Endothelial cell of umbilical vein (primary cell): Measurements from ENCODE around the gene APOL5. TPM values are rescaled to one million over a fixed set of nuclear protein-coding genes. Genes with fewer than 3 reads are reported as not detected.
"Not testable (repeated sequence)": the region's sequence is repeated elsewhere in the genome, so short reads cannot be mapped to it uniquely, and the experiment has no call there.

Experiments
- BruUV-seq: library from RNA; stranded (reverse); fragments of 400-500 nt; replicated peaks from 2 replicates; lab custom pipeline; 2021; lab: Mats Ljungman, UMichigan
- CTCF ChIA-PET: fragments of 300-600, 350-600 bp; sonication (Branson Sonifier 250); formaldehyde crosslinking; loops from one replicate; lab custom pipeline; 2021; ENCODE audit warnings: antibody characterized with exemption, inconsistent platforms; lab: Charles Lee
- POLR2A ChIA-PET: fragments of 300-600, 350-600 bp; sonication (Branson Sonifier 250); formaldehyde crosslinking; loops from one replicate; lab custom pipeline; 2021; ENCODE audit warnings: antibody characterized with exemption, inconsistent platforms; lab: Charles Lee
- DNase-seq: peaks from one replicate; pipeline ENCODE4 v3.0.0-alpha.2; 2011; ENCODE audit warnings: low read depth, low spot score
- FAIRE-seq: peaks from 2 replicates; lab custom pipeline; 2011; peaks lifted over from hg19 to GRCh38; lab: Jason Lieb, UNC
- H2AFZ ChIP-seq: 2 replicates; pipeline ENCODE4 v1.6.0; 2012; ENCODE audit warnings: low read depth, low read length, control low read depth, inconsistent platforms
- H3K27ac ChIP-seq: 2 replicates; pipeline ENCODE4 v1.5.1; 2011; ENCODE audit warnings: low read depth, mild to moderate bottlenecking, control low read depth, low read length, moderate library complexity; ENCODE audit not compliant: insufficient read depth
- H3K27me3 ChIP-seq, 2 experiments: 2 replicates each; pipeline versions ENCODE4 v1.6.0 to v1.6.1; 2011; ENCODE audit warnings: low read length in 2 of 2, mixed read lengths in 1 of 2; ENCODE audit not compliant: control insufficient read depth in 2 of 2, insufficient read depth in 2 of 2
- H3K36me3 ChIP-seq, 2 experiments: 2 replicates in 1 of 2; 3 replicates in 1 of 2; pipeline ENCODE4 v1.5.1; 2011; ENCODE audit warnings: low read length in 2 of 2, mild to moderate bottlenecking in 1 of 2, moderate library complexity in 1 of 2; ENCODE audit not compliant: control insufficient read depth in 2 of 2, insufficient read depth in 2 of 2; ENCODE audit errors: extremely low read depth in 1 of 2
- H3K4me1 ChIP-seq: 3 replicates; pipeline ENCODE4 v1.5.1; 2011; ENCODE audit warnings: mild to moderate bottlenecking, low read length; ENCODE audit not compliant: control insufficient read depth, insufficient read depth; ENCODE audit errors: extremely low read depth
- H3K4me2 ChIP-seq: 2 replicates; pipeline ENCODE4 v1.6.1; 2011; ENCODE audit warnings: low read length, control low read depth, mixed read lengths; ENCODE audit not compliant: insufficient read depth
- H3K4me3 ChIP-seq, 3 experiments: fragments of 200-600 bp in 1 of 3; sonication (generic), shearing (Covaris generic) in 1 of 3; replicated peaks in 1 of 3; 2 replicates each; pipeline ENCODE4 v1.5.1; 2011 to 2016; ENCODE audit warnings: control low read depth in 3 of 3, low read length in 3 of 3, mild to moderate bottlenecking in 2 of 3, inconsistent platforms in 1 of 3, low read depth in 1 of 3, moderate library complexity in 1 of 3; ENCODE audit not compliant: insufficient read depth in 1 of 3
- H3K79me2 ChIP-seq: 2 replicates; pipeline ENCODE4 v1.6.0; 2012; ENCODE audit warnings: low read length, inconsistent platforms; ENCODE audit not compliant: control insufficient read depth, insufficient read depth
- H3K9ac ChIP-seq: replicated peaks from 2 replicates; pipeline ENCODE3; 2011; ENCODE audit warnings: low read length, control low read depth; ENCODE audit not compliant: insufficient read depth; ENCODE audit errors: extremely low read depth
- H3K9me1 ChIP-seq: replicated peaks from 3 replicates; pipeline ENCODE4 v1.6.0; 2011; ENCODE audit warnings: mild to moderate bottlenecking, low read length; ENCODE audit not compliant: control insufficient read depth, insufficient read depth; ENCODE audit errors: extremely low read depth
- H3K9me3 ChIP-seq: replicated peaks from 2 replicates; pipeline ENCODE4 v1.5.1; 2012; ENCODE audit warnings: low read length, inconsistent platforms; ENCODE audit not compliant: control insufficient read depth, insufficient read depth
- H4K20me1 ChIP-seq: replicated peaks from 2 replicates; pipeline ENCODE3; 2011; ENCODE audit warnings: mild to moderate bottlenecking, low read length; ENCODE audit not compliant: control insufficient read depth, insufficient read depth; ENCODE audit errors: extremely low read depth
- CTCF ChIP-seq, 2 donors: IDR thresholded peaks; 1 replicate in 1 of 2; 2 replicates in 1 of 2; pipeline ENCODE4 v1.5.1; 2011; ENCODE audit warnings: low read length in 2 of 2, mild to moderate bottlenecking in 2 of 2, moderate library complexity in 2 of 2, control low read depth in 1 of 2, inconsistent platforms in 1 of 2, low read depth in 1 of 2; ENCODE audit not compliant: insufficient read depth in 1 of 2; ENCODE audit errors: extremely low read depth in 1 of 2
- EZH2 ChIP-seq: IDR thresholded peaks from 2 replicates; pipeline ENCODE4 v1.6.1; 2012; ENCODE audit warnings: borderline replicate concordance, low read depth, mild to moderate bottlenecking, moderate library complexity, low read length, inconsistent platforms; ENCODE audit not compliant: severe bottlenecking
- FOS ChIP-seq: IDR thresholded peaks from 2 replicates; pipeline ENCODE4 v1.6.1; 2011; ENCODE audit warnings: mild to moderate bottlenecking, low read length, moderate library complexity, borderline replicate concordance; ENCODE audit not compliant: insufficient read depth
- GATA2 ChIP-seq: IDR thresholded peaks from 2 replicates; pipeline ENCODE4 v1.7.0; 2011; ENCODE audit warnings: low read depth, mild to moderate bottlenecking, moderate library complexity, mixed read lengths, low read length; ENCODE audit not compliant: insufficient read length, insufficient read depth
- JUN ChIP-seq: IDR thresholded peaks from 2 replicates; pipeline ENCODE4 v1.6.1; 2011; ENCODE audit warnings: borderline replicate concordance, low read depth; ENCODE audit not compliant: insufficient read length, insufficient read depth
- MAX ChIP-seq: IDR thresholded peaks from 2 replicates; pipeline ENCODE4 v1.6.1; 2011; ENCODE audit not compliant: insufficient read depth, insufficient read length
- MYC ChIP-seq: IDR thresholded peaks from one replicate; pipeline ENCODE4 v1.6.1; 2011; ENCODE audit warnings: mild to moderate bottlenecking, low read depth, low read length
- POLR2A ChIP-seq: IDR thresholded peaks from 2 replicates; pipeline ENCODE4 v1.6.1; 2012; ENCODE audit warnings: low read depth, mild to moderate bottlenecking, control low read depth, low read length
- POLR2AphosphoS5 ChIP-seq: IDR thresholded peaks from 2 replicates; pipeline ENCODE4 v1.6.1; 2012; ENCODE audit warnings: low read depth, mild to moderate bottlenecking, control low read depth, low read length, moderate library complexity; ENCODE audit not compliant: insufficient read depth
- dilution Hi-C: fragments of 300-500 bp; cut with MboI; formaldehyde crosslinking; loops from one replicate; pipeline ENCODE4 v1.15.0; 2019; ENCODE audit warnings: low sequenced_read_pairs; ENCODE audit not compliant: extremely low pct_ligation_motif_present
- intact Hi-C: fragments of 100-400 bp; cut with micrococcal nuclease; formaldehyde crosslinking; loops from one replicate; pipeline ENCODE4 v1.10.0; 2022
- polyA plus RNA-seq, 4 experiments: library from polyadenylated mRNA; depleted of rRNA in 3 of 4; stranded (reverse) in 3 of 4; unstranded in 1 of 4; fragments of >200 nt; gene quantifications; 2 replicates each; pipeline versions ENCODE4 v1.2.1 to v1.2.3, GENCODE V29; 2011 to 2012; ENCODE audit warnings: missing spikeins in 1 of 4
- total RNA-seq: library from RNA; stranded (reverse); gene quantifications from 2 replicates; pipeline ENCODE4 v1.2.3, GENCODE V29; 2021

APOL5 gene
- total and polyA plus RNA-seq, 2 donors (not counting 3 experiments of a cell fraction or from before 2014, with no cell fraction given) = not detected

- DNase-seq, H3K27me3 ChIP-seq, H3K4me2 ChIP-seq, CTCF ChIA-PET, H3K27ac ChIP-seq, H3K9me1 ChIP-seq, H3K9me3 ChIP-seq, H4K20me1 ChIP-seq, H2AFZ ChIP-seq, FAIRE-seq, H3K79me2 ChIP-seq, dilution Hi-C loops, BruUV-seq, H3K9ac ChIP-seq, POLR2A ChIA-PET, H3K4me3 ChIP-seq: not testable (repeated sequence)
- H3K36me3 ChIP-seq = peaks cover 5 to 14% of the 10 kb centered on the region in 2 experiments
- intact Hi-C loops = loop anchor here (10.0 kb wide), 1 partner anchor 93 kb away; the partner anchor contains the start of gene APOL6
- peaks cover 14% of the 10 kb centered on the region for H3K4me1 ChIP-seq
Measured at GRCh38 chr22:35737886-35738285, 20.2 kb downstream of the APOL5 start.

GRCh38 chr22:35739076-35739930, 21.6 kb downstream of the APOL5 start:
- no peak for DNase-seq
- CTCF ChIA-PET = no interaction called here
- H3K27me3 ChIP-seq = no peaks in the 10 kb centered on the region
- peaks cover 19% of the 10 kb centered on the region for H3K4me1 ChIP-seq
- H3K36me3 ChIP-seq = peaks cover 5 to 14% of the 10 kb centered on the region in 2 experiments
- H3K9ac ChIP-seq = no peak overlapping the region
- H3K9me1 ChIP-seq = no peaks in the 10 kb centered on the region
- FAIRE-seq = no peak
- BruUV-seq = no TSS peak
- intact Hi-C loops = loop anchor here (10.0 kb wide), 1 partner anchor 95 kb away; the partner anchor contains the start of gene APOL6
- H3K27ac ChIP-seq = no peak overlapping the region
- no peak overlapping the region for H3K4me3 ChIP-seq
- TF ChIP-seq EZH2 (no peak), MAX (no peak), POLR2A (no peak), GATA2 (no peak), FOS (no peak), POLR2AphosphoS5 (no peak), MYC (no peak), CTCF (IDR thresholded peaks at IDR 0.05; ENCODE audit: extremely low read depth in 1 of 2, insufficient read depth in 1 of 2, low read depth in 1 of 2, low read length in 2 of 2) (no peak), JUN (no peak)
- POLR2A ChIA-PET = no interaction called here
- dilution Hi-C loops = no loop called here
- H2AFZ ChIP-seq = no peak overlapping the region
- H3K79me2 ChIP-seq = no peaks in the 10 kb centered on the region
- H3K4me2 ChIP-seq = no peak overlapping the region
- H3K9me3 ChIP-seq = no peaks in the 10 kb centered on the region
- no peaks in the 10 kb centered on the region for H4K20me1 ChIP-seq
